Heart left ventricle (tissue), 13 donors: Measurements from ENCODE around the gene BFSP1.

ENCODE experiments used
- CTCF ChIP-seq, 12 donors: fragments of 200-600 bp; sonication (generic) in 4 of 12; IDR thresholded peaks; one replicate each; pipeline versions ENCODE4 v1.5.0 to v1.8.0; 2018 to 2022; ENCODE audit warnings: antibody characterized with exemption in 12 of 12, mild to moderate bottlenecking in 5 of 12
- POLR2A ChIP-seq, 2 donors: fragments of 450-650 bp; IDR thresholded peaks; one replicate each; pipeline ENCODE4 v1.6.1; 2017; ENCODE audit warnings: antibody characterized with exemption in 2 of 2, mild to moderate bottlenecking in 2 of 2, moderate library complexity in 2 of 2
- donor health status: ischemic (EF 13 %, LVEDD 7.1; RV severe dilation, severe dysfunction).
- donor health status: DM: no; HTN: yes; CAD: no.
- donor health status: DM: no; HTN: no; CAD: no.
- donor health status: ischemic (EF 25% LVEDD 6.9; RV normal size, moderate dysfunction).
- donor health status: ischemic (EF 25% LVEDD 5.7; RV mildly dilated, moderate dysfunction).
- donor health status: ischemic (EF 35%, LVEDD 5.7; RV mildly dilated, moderate dysfunction).
- donor health status: nonischemic (EF 11% LVEDD 7.7; RV severe dilation, severe dysfunction).
- donor health status: DM: yes; HTN: yes; CAD: no.
- donor health status: PGD.
- donor health status: ischemic (EF 29% LVEDD 5.4; RV normal size, mild dysfunction).
- donor health status: nonischemic (EF 23%, LVEDD 6.1; RV moderate dilation, normal function).

GRCh38 chr20:17537959-17538358 is 6.8 kb upstream of the BFSP1 start:
- TF ChIP-seq CTCF (IDR thresholded peaks at IDR 0.05), result no peak
- TF ChIP-seq POLR2A (IDR thresholded peaks at IDR 0.05), result no peak
